Measurements from ENCODE around the gene CPA2.

The CPA2 gene

DNA sequence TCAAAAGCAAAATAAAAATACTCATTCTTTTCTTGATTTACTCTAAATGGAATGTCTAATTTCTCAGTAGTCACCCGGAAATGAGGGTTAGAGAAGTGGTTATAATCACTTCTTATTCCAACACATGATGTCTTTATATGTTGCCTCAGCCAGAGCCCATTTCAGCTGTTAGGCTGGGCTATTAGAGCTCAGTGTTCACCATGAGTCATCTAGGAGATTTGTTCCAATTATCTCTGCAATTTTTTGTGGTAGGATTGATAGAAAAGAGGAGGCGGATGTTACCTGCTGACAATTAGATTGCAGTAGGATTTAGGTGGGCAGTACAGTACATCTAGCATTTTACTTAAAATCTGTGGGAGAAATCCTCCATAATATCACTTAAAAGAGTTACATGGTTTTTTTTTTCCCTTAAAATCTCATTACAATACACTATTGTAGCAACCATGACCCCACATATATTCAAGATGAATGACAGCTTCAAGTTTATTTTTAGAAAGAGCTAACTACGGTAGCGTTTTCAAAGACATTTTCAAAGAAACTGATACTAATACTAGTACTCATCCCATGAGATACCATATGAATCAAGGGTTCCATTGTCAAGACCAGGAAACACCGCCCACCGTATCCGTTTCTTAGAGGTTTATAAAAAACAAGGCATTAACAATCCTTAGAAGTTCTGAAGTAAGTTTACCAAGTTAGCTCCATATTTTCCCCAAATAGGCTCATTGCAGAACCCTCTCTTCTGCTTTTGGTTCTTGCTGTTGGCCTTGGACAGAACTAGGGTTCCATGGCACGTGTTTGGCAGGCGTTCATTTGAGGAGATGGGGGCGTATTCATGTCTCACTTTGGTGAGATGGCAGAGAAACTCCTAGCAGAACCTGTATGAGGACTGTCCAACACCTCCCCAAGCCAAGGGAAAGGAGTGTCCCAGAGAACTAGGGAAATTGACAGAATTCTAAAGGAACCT, 10.4 kb downstream of the CPA2 start:
- TF ChIP-seq, protein P1, sequence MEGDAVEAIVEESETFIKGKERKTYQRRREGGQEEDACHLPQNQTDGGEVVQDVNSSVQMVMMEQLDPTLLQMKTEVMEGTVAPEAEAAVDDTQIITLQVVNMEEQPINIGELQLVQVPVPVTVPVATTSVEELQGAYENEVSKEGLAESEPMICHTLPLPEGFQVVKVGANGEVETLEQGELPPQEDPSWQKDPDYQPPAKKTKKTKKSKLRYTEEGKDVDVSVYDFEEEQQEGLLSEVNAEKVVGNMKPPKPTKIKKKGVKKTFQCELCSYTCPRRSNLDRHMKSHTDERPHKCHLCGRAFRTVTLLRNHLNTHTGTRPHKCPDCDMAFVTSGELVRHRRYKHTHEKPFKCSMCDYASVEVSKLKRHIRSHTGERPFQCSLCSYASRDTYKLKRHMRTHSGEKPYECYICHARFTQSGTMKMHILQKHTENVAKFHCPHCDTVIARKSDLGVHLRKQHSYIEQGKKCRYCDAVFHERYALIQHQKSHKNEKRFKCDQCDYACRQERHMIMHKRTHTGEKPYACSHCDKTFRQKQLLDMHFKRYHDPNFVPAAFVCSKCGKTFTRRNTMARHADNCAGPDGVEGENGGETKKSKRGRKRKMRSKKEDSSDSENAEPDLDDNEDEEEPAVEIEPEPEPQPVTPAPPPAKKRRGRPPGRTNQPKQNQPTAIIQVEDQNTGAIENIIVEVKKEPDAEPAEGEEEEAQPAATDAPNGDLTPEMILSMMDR (IDR thresholded peaks at IDR 0.05; ENCODE audit: insufficient read depth, low read length, poor library complexity, severe bottlenecking): no peak
- no peak for DNase-seq (ENCODE audit: extremely low read depth, insufficient read length)
- Histone ChIP-seq H3K27me3 (replicated peaks; ENCODE audit: control insufficient read depth, insufficient read depth, low read length) (no peaks in the 10 kb centered on the region), H3K36me3 (ENCODE audit: control insufficient read depth, insufficient read depth, low read length) (no peaks in the 10 kb centered on the region), H3K4me3 (replicated peaks; ENCODE audit: low read depth, low read length) (no peak overlapping the region)

DNA sequence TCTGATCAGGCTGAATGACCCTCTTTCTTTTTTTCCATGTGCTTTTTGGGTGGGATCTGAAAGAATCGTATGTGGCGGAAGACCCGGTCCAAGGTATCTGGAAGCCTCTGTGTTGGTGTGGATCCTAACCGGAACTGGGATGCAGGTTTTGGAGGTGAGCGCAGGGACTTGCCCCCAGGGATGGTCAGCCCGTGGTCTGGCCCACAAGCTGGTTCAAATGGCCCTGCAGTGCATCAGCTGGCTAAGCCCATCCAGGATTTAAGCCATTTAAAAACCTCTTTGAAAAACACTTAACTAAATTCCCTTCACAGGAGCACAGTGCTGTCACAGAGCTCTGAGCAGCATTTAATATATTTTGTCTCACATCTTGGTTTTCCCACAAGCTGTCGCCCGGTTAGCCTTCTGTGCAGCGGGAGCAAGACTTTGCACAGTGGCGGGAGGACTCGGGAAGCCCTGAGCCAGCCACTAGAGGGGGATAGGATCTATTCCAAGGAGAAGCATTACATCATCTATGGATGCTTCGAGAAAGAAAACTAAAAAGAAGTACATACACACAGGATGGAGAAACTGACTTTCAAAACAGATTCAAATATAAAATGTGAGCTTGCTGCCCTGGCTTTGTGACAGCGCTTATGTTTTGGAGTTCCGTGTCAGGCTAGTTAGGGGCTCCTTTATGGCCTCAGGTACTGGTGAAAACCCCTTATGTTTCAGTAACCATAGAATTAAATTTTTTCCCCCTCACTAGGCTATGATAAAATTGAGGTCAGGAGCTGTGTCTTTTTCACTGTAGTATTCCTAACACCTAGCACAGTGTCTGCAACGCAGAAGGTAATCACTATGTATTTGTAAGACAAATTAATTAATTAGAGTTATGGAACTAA, 11.3 kb downstream of the CPA2 start:
- Histone ChIP-seq H3K36me3 (ENCODE audit: control insufficient read depth, insufficient read depth, low read length) (no peaks in the 10 kb centered on the region), H3K27me3 (replicated peaks; ENCODE audit: control insufficient read depth, insufficient read depth, low read length) (no peaks in the 10 kb centered on the region), H3K4me3 (replicated peaks; ENCODE audit: low read depth, low read length) (no peak overlapping the region)
- TF ChIP-seq, protein P1 (IDR thresholded peaks at IDR 0.05; ENCODE audit: insufficient read depth, low read length, poor library complexity, severe bottlenecking): no peak
- no peak for DNase-seq (ENCODE audit: extremely low read depth, insufficient read length)

DNA sequence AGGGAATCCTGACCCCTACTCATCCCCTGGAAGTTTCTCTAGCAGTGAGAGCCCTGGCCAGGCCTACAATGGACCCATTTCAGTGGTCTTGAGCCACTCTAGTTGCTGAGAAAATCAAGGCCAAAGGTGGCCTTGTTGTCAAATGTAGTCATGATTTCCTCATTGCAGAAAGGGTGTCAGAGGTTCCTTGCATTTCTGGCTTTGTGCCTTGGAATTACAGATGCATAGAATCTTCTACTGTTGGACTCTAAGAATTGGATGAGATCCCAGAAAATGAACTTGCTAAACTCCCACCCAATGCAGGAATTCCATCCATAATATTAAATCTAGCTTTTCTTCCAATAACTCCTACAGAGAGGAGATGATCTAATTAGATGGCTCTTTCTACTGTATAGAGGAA, 12.2 kb downstream of the CPA2 start:
- Histone ChIP-seq H3K4me3 (replicated peaks; ENCODE audit: low read depth, low read length) (no peak overlapping the region), H3K27me3 (replicated peaks; ENCODE audit: control insufficient read depth, insufficient read depth, low read length) (no peaks in the 10 kb centered on the region), H3K36me3 (ENCODE audit: control insufficient read depth, insufficient read depth, low read length) (no peaks in the 10 kb centered on the region)
- TF ChIP-seq, protein P1 (IDR thresholded peaks at IDR 0.05; ENCODE audit: insufficient read depth, low read length, poor library complexity, severe bottlenecking): no peak
- DNase-seq (ENCODE audit: extremely low read depth, insufficient read length): no peak

DNA sequence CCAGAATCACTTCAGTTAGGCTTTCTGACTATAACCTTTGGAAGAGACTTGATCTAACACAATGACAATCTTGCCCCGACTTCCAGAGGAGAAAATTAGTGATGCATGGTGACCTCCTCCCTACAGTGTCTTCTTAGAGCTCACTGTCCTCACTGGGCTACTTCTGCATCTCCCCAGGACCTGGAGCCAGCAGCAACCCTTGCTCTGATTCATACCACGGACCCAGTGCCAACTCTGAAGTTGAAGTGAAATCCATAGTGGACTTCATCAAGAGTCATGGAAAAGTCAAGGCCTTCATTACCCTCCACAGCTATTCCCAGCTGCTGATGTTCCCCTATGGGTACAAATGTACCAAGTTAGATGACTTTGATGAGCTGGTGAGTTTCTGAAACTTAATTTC, 12.6 kb downstream of the CPA2 start:
- DNase-seq (ENCODE audit: extremely low read depth, insufficient read length): no peak
- no peaks in the 10 kb centered on the region for H3K36me3 ChIP-seq (ENCODE audit: control insufficient read depth, insufficient read depth, low read length)
- H3K27me3 ChIP-seq (replicated peaks; ENCODE audit: control insufficient read depth, insufficient read depth, low read length): no peaks in the 10 kb centered on the region
- no peak overlapping the region for H3K4me3 ChIP-seq (replicated peaks; ENCODE audit: low read depth, low read length)
- TF ChIP-seq, protein P1 (IDR thresholded peaks at IDR 0.05; ENCODE audit: insufficient read depth, low read length, poor library complexity, severe bottlenecking): no peak

DNA sequence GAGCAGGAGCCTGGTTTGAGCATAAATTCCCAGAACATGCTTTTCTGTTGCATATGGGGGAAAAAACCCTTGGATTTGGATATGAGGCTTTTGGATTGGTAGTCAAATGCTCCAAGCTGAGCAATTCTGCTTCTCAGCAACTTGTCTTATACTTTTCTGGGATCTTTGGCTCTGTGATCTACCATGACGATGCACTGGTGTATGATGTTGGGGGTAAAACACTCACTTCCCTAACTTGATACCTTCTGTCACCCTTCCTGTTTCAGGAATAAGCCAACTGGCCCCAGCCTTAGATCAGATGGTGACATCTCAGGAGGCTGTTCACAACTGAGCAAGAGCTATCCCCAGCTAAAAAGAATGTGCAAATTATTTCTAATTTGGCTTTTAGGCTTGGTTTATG, 13.2 kb downstream of the CPA2 start:
- Histone ChIP-seq H3K36me3 (ENCODE audit: control insufficient read depth, insufficient read depth, low read length) (no peaks in the 10 kb centered on the region), H3K4me3 (replicated peaks; ENCODE audit: low read depth, low read length) (no peak overlapping the region), H3K27me3 (replicated peaks; ENCODE audit: control insufficient read depth, insufficient read depth, low read length) (no peaks in the 10 kb centered on the region)
- TF ChIP-seq, protein P1 (IDR thresholded peaks at IDR 0.05; ENCODE audit: insufficient read depth, low read length, poor library complexity, severe bottlenecking): no peak
- DNase-seq (ENCODE audit: extremely low read depth, insufficient read length): no peak
